Transverse colon (tissue), 3 donors: ENCODE results near the gene LTB.

Experiments
- EP300 ChIP-seq: sonication (generic); formaldehyde crosslinking; IDR thresholded peaks from one replicate; pipeline ENCODE4 v1.6.1; 2017; ENCODE audit warnings: antibody characterized with exemption, low read depth
- POLR2A ChIP-seq: fragments of 450-650 bp; IDR thresholded peaks from one replicate; pipeline ENCODE4 v1.6.1; 2016; ENCODE audit warnings: antibody characterized with exemption, mild to moderate bottlenecking, moderate library complexity
- TF ChIP-seq, protein P1 (sequence below), 5 experiments: fragments of 200-600 bp in 3 of 5; fragments of 450-650 bp in 2 of 5; sonication (generic) in 3 of 5; IDR thresholded peaks; 1 replicate in 2 of 5; 2 replicates in 3 of 5; pipeline ENCODE4 v1.5.1; 2016 to 2017; ENCODE audit warnings: antibody characterized with exemption in 5 of 5, inconsistent platforms in 3 of 5, mild to moderate bottlenecking in 2 of 5, moderate library complexity in 1 of 5

GRCh38 chr6:31576897-31577578, 5.2 kb downstream of the LTB start:
- TF ChIP-seq, protein P1, sequence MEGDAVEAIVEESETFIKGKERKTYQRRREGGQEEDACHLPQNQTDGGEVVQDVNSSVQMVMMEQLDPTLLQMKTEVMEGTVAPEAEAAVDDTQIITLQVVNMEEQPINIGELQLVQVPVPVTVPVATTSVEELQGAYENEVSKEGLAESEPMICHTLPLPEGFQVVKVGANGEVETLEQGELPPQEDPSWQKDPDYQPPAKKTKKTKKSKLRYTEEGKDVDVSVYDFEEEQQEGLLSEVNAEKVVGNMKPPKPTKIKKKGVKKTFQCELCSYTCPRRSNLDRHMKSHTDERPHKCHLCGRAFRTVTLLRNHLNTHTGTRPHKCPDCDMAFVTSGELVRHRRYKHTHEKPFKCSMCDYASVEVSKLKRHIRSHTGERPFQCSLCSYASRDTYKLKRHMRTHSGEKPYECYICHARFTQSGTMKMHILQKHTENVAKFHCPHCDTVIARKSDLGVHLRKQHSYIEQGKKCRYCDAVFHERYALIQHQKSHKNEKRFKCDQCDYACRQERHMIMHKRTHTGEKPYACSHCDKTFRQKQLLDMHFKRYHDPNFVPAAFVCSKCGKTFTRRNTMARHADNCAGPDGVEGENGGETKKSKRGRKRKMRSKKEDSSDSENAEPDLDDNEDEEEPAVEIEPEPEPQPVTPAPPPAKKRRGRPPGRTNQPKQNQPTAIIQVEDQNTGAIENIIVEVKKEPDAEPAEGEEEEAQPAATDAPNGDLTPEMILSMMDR (IDR thresholded peaks at IDR 0.05): no peak
- TF ChIP-seq EP300: no peak
- TF ChIP-seq POLR2A: no peak
